HepG2 (cell line): ENCODE results near the gene COG5. TPM values are rescaled to one million over a fixed set of nuclear protein-coding genes. Genes with fewer than 3 reads are reported as not detected.

Experiments
- ATAC-seq: fragments of 200-7000 bp; cut with Tn5 transposase; 3 replicates; pipeline ENCODE4 v1.9.1; 2020; ENCODE audit warnings: mild to moderate bottlenecking, moderate library complexity
- BruUV-seq: library from RNA; stranded (reverse); fragments of 400-500 nt; replicated peaks from 2 replicates; lab custom pipeline; 2021; lab: Mats Ljungman, UMichigan
- CTCF ChIA-PET: fragments of 300-600 bp; formaldehyde crosslinking; extraction: SDS; loops from one replicate; lab custom pipeline; 2021; ENCODE audit warnings: low total read pairs, inconsistent platforms, low intra/inter-chr PET ratio; lab: Yijun Ruan, JAX
- POLR2A ChIA-PET: fragments of 350-600 bp; sonication (Branson Sonifier 250); formaldehyde crosslinking; loops from one replicate; lab custom pipeline; 2020; ENCODE audit warnings: antibody characterized with exemption, inconsistent platforms; lab: Yijun Ruan, JAX
- DNase-seq: peaks from one replicate; pipeline ENCODE4 v3.0.0-alpha.2; 2015; ENCODE audit warnings: low spot score
- FAIRE-seq: peaks from 3 replicates; lab custom pipeline; 2011; peaks lifted over from hg19 to GRCh38; lab: Jason Lieb, UNC
- H2AFZ ChIP-seq: one replicate; pipeline ENCODE4 v1.6.1; 2011; ENCODE audit warnings: low read length, inconsistent platforms
- H3K27ac ChIP-seq: fragments of 300-600 bp; 3 replicates; pipeline ENCODE4 v1.8.0; 2011; ENCODE audit warnings: mixed run types, mild to moderate bottlenecking, mixed read lengths, low read length, inconsistent platforms; ENCODE audit not compliant: insufficient read depth; ENCODE audit errors: extremely low read length
- H3K27me3 ChIP-seq, 2 experiments: fragments of 200-600 bp in 1 of 2; 2 replicates in 1 of 2; 3 replicates in 1 of 2; pipeline versions ENCODE4 v1.6.0 to v1.8.0; 2011; ENCODE audit warnings: low read length in 2 of 2, mild to moderate bottlenecking in 2 of 2, moderate library complexity in 2 of 2, inconsistent platforms in 1 of 2; ENCODE audit not compliant: insufficient read depth in 2 of 2, control insufficient read depth in 1 of 2
- H3K36me3 ChIP-seq, 2 experiments: fragments of 200-600 bp in 1 of 2; replicated peaks in 1 of 2; 2 replicates in 1 of 2; 3 replicates in 1 of 2; pipeline versions ENCODE4 v1.5.1 to v1.8.0; 2011; ENCODE audit warnings: low read length in 2 of 2, inconsistent platforms in 1 of 2; ENCODE audit not compliant: insufficient read depth in 2 of 2, control insufficient read depth in 1 of 2
- H3K4me1 ChIP-seq: 2 replicates; pipeline ENCODE4 v1.5.1; 2012; ENCODE audit warnings: low read length, inconsistent platforms; ENCODE audit not compliant: insufficient read depth
- H3K4me2 ChIP-seq: 2 replicates; pipeline ENCODE4 v1.6.0; 2011; ENCODE audit warnings: low read depth, low read length, inconsistent platforms
- H3K4me3 ChIP-seq, 3 experiments: fragments of 200-600 bp in 1 of 3; sonication (generic), shearing (Covaris generic) in 1 of 3; replicated peaks in 1 of 3; 2 replicates each; pipeline ENCODE4 v1.5.1; 2011 to 2016; ENCODE audit warnings: low read length in 3 of 3, inconsistent platforms in 2 of 3, low read depth in 2 of 3, mild to moderate bottlenecking in 2 of 3, control low read depth in 1 of 3, mixed read lengths in 1 of 3; ENCODE audit not compliant: insufficient read depth in 1 of 3
- H3K79me2 ChIP-seq: one replicate; pipeline ENCODE4 v1.6.1; 2011; ENCODE audit warnings: low read length, inconsistent platforms; ENCODE audit not compliant: insufficient read depth
- H3K9ac ChIP-seq: 2 replicates; pipeline ENCODE4 v1.6.0; 2011; ENCODE audit warnings: mild to moderate bottlenecking, low read depth, low read length, inconsistent platforms; ENCODE audit not compliant: insufficient read depth
- H3K9me3 ChIP-seq: 2 replicates; pipeline ENCODE4 v1.5.1; 2012; ENCODE audit warnings: mild to moderate bottlenecking, low read length
- H4K20me1 ChIP-seq: 2 replicates; pipeline ENCODE4 v1.6.0; 2011; ENCODE audit warnings: inconsistent platforms, mild to moderate bottlenecking, low read length, moderate library complexity; ENCODE audit not compliant: insufficient read depth
- ATF4 ChIP-seq, 2 experiments: fragments of 450-650 bp in 1 of 2; sonication (generic) in 1 of 2; formaldehyde crosslinking; IDR thresholded peaks; 2 replicates each; pipeline versions ENCODE4 v1.5.0 to v1.8.0; 2020 to 2022; ENCODE audit warnings: mild to moderate bottlenecking in 1 of 2, missing genetic modification reagents in 1 of 2
- FIP1L1 ChIP-seq: fragments of 200-400 bp; formaldehyde crosslinking; IDR thresholded peaks from 2 replicates; pipeline ENCODE4 v1.6.1; 2018; ENCODE audit warnings: low read depth, mild to moderate bottlenecking, low read length, moderate library complexity, borderline replicate concordance; ENCODE audit not compliant: insufficient read depth
- KLF11 ChIP-seq: IDR thresholded peaks from 2 replicates; pipeline ENCODE4 v1.6.1; 2016; ENCODE audit warnings: missing compliant biosample characterization
- NFIB ChIP-seq: sonication (generic); formaldehyde crosslinking; IDR thresholded peaks from 2 replicates; pipeline ENCODE4 v1.9.0; 2021; ENCODE audit warnings: missing genetic modification reagents, mild to moderate bottlenecking, borderline replicate concordance
- POLR2G ChIP-seq: fragments of 200-400 bp; formaldehyde crosslinking; IDR thresholded peaks from 2 replicates; pipeline ENCODE4 v1.6.1; 2018; ENCODE audit warnings: mild to moderate bottlenecking, low read depth, low read length, moderate library complexity
- RBM39 ChIP-seq: fragments of 200-400 bp; formaldehyde crosslinking; IDR thresholded peaks from one replicate; pipeline ENCODE4 v1.6.1; 2018; ENCODE audit warnings: antibody characterized with exemption, mild to moderate bottlenecking, low read depth, low read length; ENCODE audit not compliant: poor library complexity, severe bottlenecking
- RXRB ChIP-seq: IDR thresholded peaks from 2 replicates; pipeline ENCODE4 v1.6.1; 2016; ENCODE audit warnings: borderline replicate concordance, missing genetic modification reagents, missing compliant biosample characterization
- YEATS4 ChIP-seq: sonication (generic); formaldehyde crosslinking; IDR thresholded peaks from 2 replicates; pipeline ENCODE4 v1.4.0; 2020; ENCODE audit warnings: missing genetic modification reagents, borderline replicate concordance
- ZNF354B ChIP-seq: sonication (generic); formaldehyde crosslinking; IDR thresholded peaks from 2 replicates; pipeline ENCODE4 v1.8.0; 2022; ENCODE audit warnings: mild to moderate bottlenecking, missing genetic modification reagents
- ZNF557 ChIP-seq: sonication (generic); formaldehyde crosslinking; IDR thresholded peaks from 2 replicates; pipeline ENCODE4 v1.4.0; 2020; ENCODE audit warnings: missing genetic modification reagents
- ZNF710 ChIP-seq: sonication (generic); formaldehyde crosslinking; IDR thresholded peaks from 2 replicates; pipeline ENCODE4 v1.5.0; 2020; ENCODE audit warnings: mild to moderate bottlenecking, missing genetic modification reagents, borderline replicate concordance
- WGBS: methylation state at CpG from one replicate; pipeline ENCODE4 v1.1.6; 2017; ENCODE audit warnings: low lambda C conversion rate; 5-methylcytosine and 5-hydroxymethylcytosine counted together
- in situ Hi-C: cut with HindIII; loops from 2 replicates; pipeline ENCODE4 v1.10.0; 2017; ENCODE audit warnings: low pct_unique_long_range_greater_than_20kb; ENCODE audit not compliant: extremely low pct_ligation_motif_present
- intact Hi-C: fragments of 100-400 bp; cut with micrococcal nuclease; formaldehyde crosslinking; loops from one replicate; pipeline ENCODE4 v1.10.0; 2022; ENCODE audit not compliant: unreplicated experiment
- polyA plus RNA-seq, 8 experiments: library from polyadenylated mRNA; depleted of rRNA in 3 of 8; stranded (reverse) in 7 of 8; unstranded in 1 of 8; fragments of >200 nt; fragmentation: Illumina TruSeq in 4 of 8; extraction: Trizol in 4 of 8; gene quantifications; 2 replicates each; pipeline versions ENCODE4 v1.2.1 to v1.2.3, GENCODE V29; 2011 to 2016; ENCODE audit warnings: low read depth in 4 of 8, missing spikeins in 1 of 8, mixed read lengths in 1 of 8; ENCODE audit not compliant: insufficient read depth in 1 of 8
- total RNA-seq, 5 experiments: library from RNA; depleted of rRNA; stranded (reverse); fragments of >200 nt; fragmentation: Illumina TruSeq; extraction: Trizol; gene quantifications; 2 replicates each; pipeline ENCODE4 v1.2.3, GENCODE V29; 2016; ENCODE audit warnings: low read depth in 1 of 5
- TF ChIP-seq, protein P1 (sequence below): sonication (generic); formaldehyde crosslinking; IDR thresholded peaks from 2 replicates; pipeline ENCODE4 v1.8.0; 2022; ENCODE audit warnings: mild to moderate bottlenecking, missing genetic modification reagents, moderate library complexity
- TF ChIP-seq, protein P2 (sequence below): fragments of 450-650 bp; IDR thresholded peaks from 2 replicates; pipeline ENCODE4 v1.6.1; 2017; ENCODE audit warnings: mild to moderate bottlenecking

COG5 gene
- total and polyA plus RNA-seq, 2 of the 13 experiments (the other 11 are each of a cell fraction or from before 2014, with no cell fraction given), result 20.4 to 31.3 TPM

DNA sequence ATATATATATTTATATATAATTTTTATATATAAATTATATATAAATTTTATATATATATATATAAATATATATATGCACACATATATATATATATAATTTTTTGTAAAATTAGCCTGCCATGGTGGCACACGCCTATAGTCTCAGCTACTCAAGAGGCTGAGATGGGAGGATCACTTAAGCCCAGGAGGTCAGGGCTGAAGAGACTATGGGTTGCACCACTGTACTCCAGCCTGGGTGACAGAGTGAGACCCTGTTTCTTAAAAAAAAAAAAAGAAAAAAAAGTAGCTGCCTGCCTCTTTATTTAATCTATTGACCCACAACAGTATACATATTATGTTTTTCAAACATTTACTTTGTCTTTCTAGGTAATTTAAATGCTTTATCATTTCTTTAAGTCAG is 35.5 kb upstream of the COG5 start:
- FAIRE-seq, result no peak
- in situ Hi-C loops (no loop called here), intact Hi-C loops (no loop called here)
- no peak overlapping the region for H3K27ac ChIP-seq
- H3K4me2 ChIP-seq, result no peak overlapping the region
- no peak overlapping the region for H2AFZ ChIP-seq
- no peak for DNase-seq
- CTCF ChIA-PET, result no interaction called here
- H3K9ac ChIP-seq, result no peak overlapping the region
- no TSS peak for BruUV-seq
- no peak for ATAC-seq
- no peak overlapping the region for H3K4me3 ChIP-seq
- H3K79me2 ChIP-seq, result no peaks in the 10 kb centered on the region
- peaks cover 0 to 1% of the 10 kb centered on the region in 2 experiments; a peak in 4 of 5 replicates for H3K36me3 ChIP-seq
- 100% methylated on average over 1 of the region's 1 CpG for WGBS
- no peaks in the 10 kb centered on the region for H3K27me3 ChIP-seq
- peaks cover 11% of the 10 kb centered on the region; the same call in 1 of the 2 replicates for H3K4me1 ChIP-seq
- no peaks in the 10 kb centered on the region for H3K9me3 ChIP-seq
- POLR2A ChIA-PET, result no interaction called here
- H4K20me1 ChIP-seq, result no peaks in the 10 kb centered on the region
- TF ChIP-seq NFIB (CRISPR knock-in tag) (no peak), RXRB (CRISPR knock-in tag) (no peak), RBM39 (no peak), ZNF354B (CRISPR knock-in tag) (no peak), ZNF710 (CRISPR knock-in tag) (no peak), YEATS4 (CRISPR knock-in tag) (no peak), POLR2G (no peak), FIP1L1 (no peak), ZNF557 (CRISPR knock-in tag) (no peak), KLF11 (CRISPR knock-in tag) (no peak), ATF4 (CRISPR knock-in tag; IDR thresholded peaks at IDR 0.05) (no peak)
- TF ChIP-seq, protein P1, sequence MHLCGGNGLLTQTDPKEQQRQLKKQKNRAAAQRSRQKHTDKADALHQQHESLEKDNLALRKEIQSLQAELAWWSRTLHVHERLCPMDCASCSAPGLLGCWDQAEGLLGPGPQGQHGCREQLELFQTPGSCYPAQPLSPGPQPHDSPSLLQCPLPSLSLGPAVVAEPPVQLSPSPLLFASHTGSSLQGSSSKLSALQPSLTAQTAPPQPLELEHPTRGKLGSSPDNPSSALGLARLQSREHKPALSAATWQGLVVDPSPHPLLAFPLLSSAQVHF, result no peak
- TF ChIP-seq, protein P2, sequence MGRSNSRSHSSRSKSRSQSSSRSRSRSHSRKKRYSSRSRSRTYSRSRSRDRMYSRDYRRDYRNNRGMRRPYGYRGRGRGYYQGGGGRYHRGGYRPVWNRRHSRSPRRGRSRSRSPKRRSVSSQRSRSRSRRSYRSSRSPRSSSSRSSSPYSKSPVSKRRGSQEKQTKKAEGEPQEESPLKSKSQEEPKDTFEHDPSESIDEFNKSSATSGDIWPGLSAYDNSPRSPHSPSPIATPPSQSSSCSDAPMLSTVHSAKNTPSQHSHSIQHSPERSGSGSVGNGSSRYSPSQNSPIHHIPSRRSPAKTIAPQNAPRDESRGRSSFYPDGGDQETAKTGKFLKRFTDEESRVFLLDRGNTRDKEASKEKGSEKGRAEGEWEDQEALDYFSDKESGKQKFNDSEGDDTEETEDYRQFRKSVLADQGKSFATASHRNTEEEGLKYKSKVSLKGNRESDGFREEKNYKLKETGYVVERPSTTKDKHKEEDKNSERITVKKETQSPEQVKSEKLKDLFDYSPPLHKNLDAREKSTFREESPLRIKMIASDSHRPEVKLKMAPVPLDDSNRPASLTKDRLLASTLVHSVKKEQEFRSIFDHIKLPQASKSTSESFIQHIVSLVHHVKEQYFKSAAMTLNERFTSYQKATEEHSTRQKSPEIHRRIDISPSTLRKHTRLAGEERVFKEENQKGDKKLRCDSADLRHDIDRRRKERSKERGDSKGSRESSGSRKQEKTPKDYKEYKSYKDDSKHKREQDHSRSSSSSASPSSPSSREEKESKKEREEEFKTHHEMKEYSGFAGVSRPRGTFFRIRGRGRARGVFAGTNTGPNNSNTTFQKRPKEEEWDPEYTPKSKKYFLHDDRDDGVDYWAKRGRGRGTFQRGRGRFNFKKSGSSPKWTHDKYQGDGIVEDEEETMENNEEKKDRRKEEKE, result no peak
